ENCODE data around the gene TAS1R2.

The TAS1R2 gene

GRCh38 chr1:18819203-18819602 lies 40.3 kb downstream of the TAS1R2 start:
- no peak for DNase-seq

- no peak for DNase-seq
These were observed 41.5 kb downstream of the TAS1R2 start for GRCh38 chr1:18817795-18818435.

- no peak for DNase-seq
These were observed 42.1 kb downstream of the TAS1R2 start for GRCh38 chr1:18817316-18817715.

GRCh38 chr1:18816808-18817207 lies 42.7 kb downstream of the TAS1R2 start:
- no peak for DNase-seq

GRCh38 chr1:18814874-18815531 lies 44.5 kb downstream of the TAS1R2 start:
- DNase-seq: no peak

- DNase-seq: no peak
These were observed 45.0 kb downstream of the TAS1R2 start for GRCh38 chr1:18814425-18814824.

GRCh38 chr1:18812453-18812939 lies 47.0 kb downstream of the TAS1R2 start:
- DNase-seq: no peak

- no peak for DNase-seq
These were observed 47.6 kb downstream of the TAS1R2 start for GRCh38 chr1:18811733-18812452.

- no peak for DNase-seq
These were observed 49.2 kb downstream of the TAS1R2 start for GRCh38 chr1:18809953-18810899.

- DNase-seq: no peak
These were observed 50.9 kb downstream of the TAS1R2 start for GRCh38 chr1:18808550-18808949.

- no peak for DNase-seq
These were observed 52.0 kb downstream of the TAS1R2 start for GRCh38 chr1:18807334-18808063.

- DNase-seq: no peak
These were observed 53.3 kb downstream of the TAS1R2 start for GRCh38 chr1:18805925-18806849.

- no peak for DNase-seq
These were observed 54.1 kb downstream of the TAS1R2 start for GRCh38 chr1:18805150-18805879.

GRCh38 chr1:18803851-18804250 lies 55.6 kb downstream of the TAS1R2 start:
- no peak for DNase-seq

- DNase-seq: no peak
These were observed 56.2 kb downstream of the TAS1R2 start for GRCh38 chr1:18803151-18803791.

- DNase-seq: no peak
These were observed 57.2 kb downstream of the TAS1R2 start for GRCh38 chr1:18802231-18802630.

- DNase-seq: no peak
These were observed 59.2 kb downstream of the TAS1R2 start for GRCh38 chr1:18800258-18800657.

- no peak for DNase-seq
These were observed 60.0 kb downstream of the TAS1R2 start for GRCh38 chr1:18799454-18799853.

GRCh38 chr1:18798946-18799345 lies 60.5 kb downstream of the TAS1R2 start:
- DNase-seq: no peak

- DNase-seq: no peak
These were observed 60.9 kb downstream of the TAS1R2 start for GRCh38 chr1:18798533-18798932.
